SK-N-SH treated with all-trans-retinoic acid at 6 μM for 48 hours (cell line): ENCODE data around the gene RNF44.

Experiments
- ARNTL ChIP-seq: fragments of 450-650 bp; formaldehyde crosslinking; IDR thresholded peaks from 2 replicates; pipeline ENCODE4 v1.5.0; 2020; ENCODE audit warnings: low read depth, mild to moderate bottlenecking, moderate library complexity, borderline replicate concordance
- ISL1 ChIP-seq: fragments of 250-450 bp; sonication (Bioruptor Pico); IDR thresholded peaks from 2 replicates; pipeline ENCODE4 v2.1.2; 2022; ENCODE audit warnings: mild to moderate bottlenecking, moderate library complexity
- PPARA ChIP-seq: fragments of 250-450 bp; sonication (Bioruptor Pico); IDR thresholded peaks from 2 replicates; pipeline ENCODE4 v1.5.0; 2020; ENCODE audit warnings: mild to moderate bottlenecking, borderline replicate concordance
- ZFP3 ChIP-seq: fragments of 250-450 bp; sonication (Bioruptor Pico); IDR thresholded peaks from 2 replicates; pipeline ENCODE4 v1.5.0; 2020; ENCODE audit warnings: mild to moderate bottlenecking, moderate library complexity
- ZFP30 ChIP-seq: fragments of 450-650 bp; formaldehyde crosslinking; IDR thresholded peaks from 2 replicates; pipeline ENCODE4 v1.5.0; 2022; ENCODE audit warnings: mild to moderate bottlenecking, moderate library complexity
- TF ChIP-seq, protein P1 (sequence below): fragments of 250-450 bp; sonication (Bioruptor Pico); IDR thresholded peaks from 2 replicates; pipeline ENCODE4 v1.8.0; 2021; ENCODE audit warnings: low read depth, mild to moderate bottlenecking, moderate library complexity, borderline replicate concordance
- TF ChIP-seq, protein P2 (sequence below): fragments of 250-450 bp; sonication (Bioruptor Pico); IDR thresholded peaks from 2 replicates; pipeline ENCODE4 v1.5.1; 2020; ENCODE audit warnings: low read depth, mild to moderate bottlenecking, moderate library complexity

GRCh38 chr5:176543428-176544182 lies 6.4 kb upstream of the RNF44 start:
- TF ChIP-seq ZFP3 (CRISPR knock-in tag) (no peak), ISL1 (CRISPR knock-in tag) (no peak), ARNTL (no peak), ZFP30 (CRISPR knock-in tag) (no peak), PPARA (CRISPR knock-in tag) (no peak)
- TF ChIP-seq, protein P1, sequence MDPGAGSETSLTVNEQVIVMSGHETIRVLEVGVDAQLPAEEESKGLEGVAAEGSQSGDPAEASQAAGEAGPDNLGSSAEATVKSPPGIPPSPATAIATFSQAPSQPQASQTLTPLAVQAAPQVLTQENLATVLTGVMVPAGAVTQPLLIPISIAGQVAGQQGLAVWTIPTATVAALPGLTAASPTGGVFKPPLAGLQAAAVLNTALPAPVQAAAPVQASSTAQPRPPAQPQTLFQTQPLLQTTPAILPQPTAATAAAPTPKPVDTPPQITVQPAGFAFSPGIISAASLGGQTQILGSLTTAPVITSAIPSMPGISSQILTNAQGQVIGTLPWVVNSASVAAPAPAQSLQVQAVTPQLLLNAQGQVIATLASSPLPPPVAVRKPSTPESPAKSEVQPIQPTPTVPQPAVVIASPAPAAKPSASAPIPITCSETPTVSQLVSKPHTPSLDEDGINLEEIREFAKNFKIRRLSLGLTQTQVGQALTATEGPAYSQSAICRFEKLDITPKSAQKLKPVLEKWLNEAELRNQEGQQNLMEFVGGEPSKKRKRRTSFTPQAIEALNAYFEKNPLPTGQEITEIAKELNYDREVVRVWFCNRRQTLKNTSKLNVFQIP = no peak
- TF ChIP-seq, protein P2, sequence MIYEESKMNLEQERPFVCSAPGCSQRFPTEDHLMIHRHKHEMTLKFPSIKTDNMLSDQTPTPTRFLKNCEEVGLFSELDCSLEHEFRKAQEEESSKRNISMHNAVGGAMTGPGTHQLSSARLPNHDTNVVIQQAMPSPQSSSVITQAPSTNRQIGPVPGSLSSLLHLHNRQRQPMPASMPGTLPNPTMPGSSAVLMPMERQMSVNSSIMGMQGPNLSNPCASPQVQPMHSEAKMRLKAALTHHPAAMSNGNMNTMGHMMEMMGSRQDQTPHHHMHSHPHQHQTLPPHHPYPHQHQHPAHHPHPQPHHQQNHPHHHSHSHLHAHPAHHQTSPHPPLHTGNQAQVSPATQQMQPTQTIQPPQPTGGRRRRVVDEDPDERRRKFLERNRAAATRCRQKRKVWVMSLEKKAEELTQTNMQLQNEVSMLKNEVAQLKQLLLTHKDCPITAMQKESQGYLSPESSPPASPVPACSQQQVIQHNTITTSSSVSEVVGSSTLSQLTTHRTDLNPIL (CRISPR knock-in tag) = no peak
